ENCODE results near the gene TSHZ2. TPM values are rescaled to one million over a fixed set of nuclear protein-coding genes. Genes with fewer than 3 reads are reported as not detected.
A peak's percentile ranks its signal among the peaks of the same experiment; 100 is the strongest.

The TSHZ2 gene
- total RNA-seq, 3 donors from 2014 or later = 31.7 to 106 (median 59.6) TPM

GRCh38 chr20:53332022-53332837 lies 360.1 kb downstream of the TSHZ2 start:
- no peaks in the 10 kb centered on the region for H3K9me3 ChIP-seq
- no peaks in the 10 kb centered on the region for H3K27me3 ChIP-seq
- intact Hi-C loops (cut with DNase I; ENCODE audit: low total_unique reads) = no loop called here
- H3K4me3 ChIP-seq = no peak overlapping the region
- peaks cover 3 to 10% of the 10 kb centered on the region in 2 donors for H3K4me1 ChIP-seq
- H3K36me3 ChIP-seq = no peaks in the 10 kb centered on the region
- peak overlapping the region; percentile 77 to 80 for H3K27ac ChIP-seq
- TF ChIP-seq POLR2AphosphoS5 (IDR thresholded peaks at IDR 0.05) = no peak
- TF ChIP-seq, protein P1, sequence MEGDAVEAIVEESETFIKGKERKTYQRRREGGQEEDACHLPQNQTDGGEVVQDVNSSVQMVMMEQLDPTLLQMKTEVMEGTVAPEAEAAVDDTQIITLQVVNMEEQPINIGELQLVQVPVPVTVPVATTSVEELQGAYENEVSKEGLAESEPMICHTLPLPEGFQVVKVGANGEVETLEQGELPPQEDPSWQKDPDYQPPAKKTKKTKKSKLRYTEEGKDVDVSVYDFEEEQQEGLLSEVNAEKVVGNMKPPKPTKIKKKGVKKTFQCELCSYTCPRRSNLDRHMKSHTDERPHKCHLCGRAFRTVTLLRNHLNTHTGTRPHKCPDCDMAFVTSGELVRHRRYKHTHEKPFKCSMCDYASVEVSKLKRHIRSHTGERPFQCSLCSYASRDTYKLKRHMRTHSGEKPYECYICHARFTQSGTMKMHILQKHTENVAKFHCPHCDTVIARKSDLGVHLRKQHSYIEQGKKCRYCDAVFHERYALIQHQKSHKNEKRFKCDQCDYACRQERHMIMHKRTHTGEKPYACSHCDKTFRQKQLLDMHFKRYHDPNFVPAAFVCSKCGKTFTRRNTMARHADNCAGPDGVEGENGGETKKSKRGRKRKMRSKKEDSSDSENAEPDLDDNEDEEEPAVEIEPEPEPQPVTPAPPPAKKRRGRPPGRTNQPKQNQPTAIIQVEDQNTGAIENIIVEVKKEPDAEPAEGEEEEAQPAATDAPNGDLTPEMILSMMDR (IDR thresholded peaks at IDR 0.05) = no peak
- no peak for TF ChIP-seq POLR2A (IDR thresholded peaks at IDR 0.05)
- DNase-seq (ENCODE audit: low spot score in 2 of 2) = no peak

DNA sequence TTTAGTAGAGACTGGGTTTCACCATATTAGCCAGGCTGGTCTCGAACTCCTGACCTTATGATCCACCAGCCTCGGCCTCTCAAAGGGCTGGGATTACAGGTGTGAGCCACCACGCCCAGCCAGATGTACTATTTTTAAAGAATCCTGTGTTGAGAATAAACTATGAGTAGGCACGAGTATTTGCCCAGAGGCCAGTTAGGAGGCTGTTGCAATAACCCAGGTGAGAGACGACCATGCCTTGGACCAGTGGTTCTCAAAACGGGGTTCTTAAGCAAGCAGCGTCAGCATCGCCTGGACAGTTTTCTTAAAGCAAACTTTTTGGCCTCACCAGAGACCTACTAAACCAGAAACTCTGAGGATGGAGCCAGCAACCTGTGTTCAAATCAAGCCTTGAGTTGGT lies 362.7 kb downstream of the TSHZ2 start:
- intact Hi-C loops (cut with DNase I; ENCODE audit: low total_unique reads) = no loop called here
- Histone ChIP-seq H3K4me1 (peaks cover 3 to 6% of the 10 kb centered on the region in 2 donors), H3K9me3 (no peaks in the 10 kb centered on the region), H3K27me3 (no peaks in the 10 kb centered on the region), H3K4me3 (no peak overlapping the region), H3K27ac (no peak overlapping the region), H3K36me3 (no peaks in the 10 kb centered on the region)
- DNase-seq (ENCODE audit: low spot score in 2 of 2) = no peak
- TF ChIP-seq POLR2AphosphoS5 (IDR thresholded peaks at IDR 0.05) (no peak), POLR2A (IDR thresholded peaks at IDR 0.05) (no peak)
- TF ChIP-seq, protein P1 (IDR thresholded peaks at IDR 0.05) = no peak

DNA sequence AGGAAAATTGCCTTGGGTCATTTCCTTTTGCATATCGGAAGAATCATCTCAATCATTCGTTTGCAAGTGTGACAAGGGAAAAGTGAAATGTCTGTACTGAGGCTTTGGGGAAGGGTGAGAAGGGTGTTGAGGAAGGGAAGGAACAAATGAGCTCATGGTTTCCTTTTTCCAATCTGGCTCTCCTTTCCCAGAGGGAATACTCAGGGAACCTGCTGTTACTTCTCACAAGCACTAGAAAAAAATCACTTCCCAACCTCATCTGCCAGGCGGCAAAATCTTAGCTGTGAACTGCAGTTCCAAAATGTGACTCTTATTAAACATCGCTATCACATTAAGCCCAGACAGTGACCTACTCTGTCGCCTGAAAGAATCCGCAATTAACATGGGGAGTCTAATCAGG lies 363.4 kb downstream of the TSHZ2 start:
- no peak overlapping the region for H3K27ac ChIP-seq
- no peaks in the 10 kb centered on the region for H3K36me3 ChIP-seq
- H3K27me3 ChIP-seq = no peaks in the 10 kb centered on the region
- TF ChIP-seq POLR2AphosphoS5 (IDR thresholded peaks at IDR 0.05) (no peak), POLR2A (IDR thresholded peaks at IDR 0.05) (no peak)
- TF ChIP-seq, protein P1 (IDR thresholded peaks at IDR 0.05) = no peak
- peaks cover 3% of the 10 kb centered on the region in 2 donors for H3K4me1 ChIP-seq
- no peak overlapping the region for H3K4me3 ChIP-seq
- no peaks in the 10 kb centered on the region for H3K9me3 ChIP-seq
- no peak for DNase-seq (ENCODE audit: low spot score in 2 of 2)
- intact Hi-C loops (cut with DNase I; ENCODE audit: low total_unique reads) = no loop called here

DNA sequence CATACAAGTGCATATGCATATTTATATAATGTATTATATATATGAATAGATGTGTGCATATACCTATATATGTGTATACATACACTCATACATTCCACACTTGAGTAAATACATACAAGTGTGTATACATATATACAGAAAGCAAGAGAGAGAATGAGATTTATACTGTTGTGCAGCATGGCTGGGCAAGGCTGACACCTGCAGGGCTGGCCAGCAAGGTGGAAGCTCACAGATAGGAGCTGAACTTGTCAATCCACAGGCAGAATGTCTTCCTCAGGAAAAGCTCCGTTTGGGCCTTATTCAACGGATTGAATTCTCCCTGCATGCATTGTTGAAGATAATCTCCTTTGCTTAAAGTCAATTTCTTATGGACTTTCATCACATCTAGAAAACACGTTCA lies 364.7 kb downstream of the TSHZ2 start:
- no peak overlapping the region for H3K4me3 ChIP-seq
- H3K36me3 ChIP-seq = no peaks in the 10 kb centered on the region
- no peaks in the 10 kb centered on the region for H3K27me3 ChIP-seq
- H3K27ac ChIP-seq = no peak overlapping the region
- H3K4me1 ChIP-seq = no peaks in the 10 kb centered on the region
- intact Hi-C loops (cut with DNase I; ENCODE audit: low total_unique reads) = no loop called here
- DNase-seq (ENCODE audit: low spot score in 2 of 2) = no peak
- TF ChIP-seq POLR2A (IDR thresholded peaks at IDR 0.05) = no peak
- no peak for TF ChIP-seq POLR2AphosphoS5 (IDR thresholded peaks at IDR 0.05)
- TF ChIP-seq, protein P1 (IDR thresholded peaks at IDR 0.05) = no peak
- no peaks in the 10 kb centered on the region for H3K9me3 ChIP-seq

GRCh38 chr20:53337390-53338101 lies 365.4 kb downstream of the TSHZ2 start:
- no peaks in the 10 kb centered on the region for H3K27me3 ChIP-seq
- no peaks in the 10 kb centered on the region for H3K4me1 ChIP-seq
- H3K36me3 ChIP-seq = no peaks in the 10 kb centered on the region
- H3K27ac ChIP-seq = no peak overlapping the region
- intact Hi-C loops (cut with DNase I; ENCODE audit: low total_unique reads) = no loop called here
- H3K4me3 ChIP-seq = no peak overlapping the region
- DNase-seq (ENCODE audit: low spot score in 2 of 2) = no peak
- TF ChIP-seq, protein P1 (IDR thresholded peaks at IDR 0.05) = no peak
- no peak for TF ChIP-seq POLR2A (IDR thresholded peaks at IDR 0.05)
- TF ChIP-seq POLR2AphosphoS5 (IDR thresholded peaks at IDR 0.05) = no peak
- no peaks in the 10 kb centered on the region for H3K9me3 ChIP-seq

Data from breast epithelium (tissue), 4 donors.